ENCODE data around the gene PLLP. TPM values are rescaled to one million over a fixed set of nuclear protein-coding genes. Genes with fewer than 3 reads are reported as not detected.

The PLLP gene
- total and polyA plus RNA-seq, 9 of the 15 experiments (the other 6 are each of a cell fraction or from before 2014, with no cell fraction given) = 0.09 to 0.96 (median 0.27) TPM

DNA sequence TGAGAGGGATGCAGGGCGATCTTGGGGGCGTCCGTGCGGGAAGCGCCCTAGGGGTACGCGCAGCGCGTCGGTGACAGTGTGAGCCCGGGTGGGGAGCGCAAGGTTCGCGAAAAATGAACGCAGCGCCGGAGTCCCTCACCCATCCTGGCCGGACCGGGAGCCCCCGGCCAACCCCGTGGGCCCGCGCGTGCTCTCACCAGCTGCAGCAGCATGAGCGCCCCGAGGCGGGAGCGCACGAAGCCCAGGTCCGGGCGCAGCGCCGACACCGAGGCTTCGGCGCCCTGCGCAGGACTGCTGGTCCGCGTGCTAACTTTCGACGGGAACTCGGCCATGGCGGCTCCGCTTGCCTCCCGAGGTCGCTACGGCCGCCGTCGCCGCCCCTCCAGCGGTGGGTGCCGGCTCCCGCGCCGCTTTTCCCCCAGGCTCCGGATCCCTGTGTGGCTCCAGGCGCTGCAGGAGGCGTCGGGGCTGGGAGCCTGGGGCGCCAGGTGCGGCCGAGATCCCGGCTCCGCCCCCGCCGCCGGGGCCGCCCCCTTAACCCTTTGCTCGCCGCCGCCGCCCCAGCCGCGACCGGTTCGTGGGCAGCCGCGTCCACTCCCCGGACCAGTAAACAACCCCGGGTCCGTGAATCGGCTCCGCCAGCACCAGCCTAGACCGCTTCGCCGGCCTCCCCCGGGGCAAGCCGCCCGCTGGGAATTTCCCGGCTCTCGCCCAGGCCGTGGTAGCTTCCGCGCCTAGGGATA lies at the start of gene PLLP (continued):
- TF ChIP-seq CHD4 (IDR thresholded peaks at IDR 0.05; ENCODE audit: insufficient read depth, insufficient replicate concordance, low read depth, low read length, poor library complexity, severe bottlenecking) = peak; percentile 88
- TF ChIP-seq ARID2 (IDR thresholded peaks at IDR 0.05) = no peak
- TF ChIP-seq FOXM1 (IDR thresholded peaks at IDR 0.05; ENCODE audit: low read depth) = no peak
- peak; percentile 24; the same call in 1 of the 2 replicates for TF ChIP-seq FOXM1 (CRISPR knock-in tag; IDR thresholded peaks at IDR 0.05; ENCODE audit: low read depth)
- TF ChIP-seq, protein P1, sequence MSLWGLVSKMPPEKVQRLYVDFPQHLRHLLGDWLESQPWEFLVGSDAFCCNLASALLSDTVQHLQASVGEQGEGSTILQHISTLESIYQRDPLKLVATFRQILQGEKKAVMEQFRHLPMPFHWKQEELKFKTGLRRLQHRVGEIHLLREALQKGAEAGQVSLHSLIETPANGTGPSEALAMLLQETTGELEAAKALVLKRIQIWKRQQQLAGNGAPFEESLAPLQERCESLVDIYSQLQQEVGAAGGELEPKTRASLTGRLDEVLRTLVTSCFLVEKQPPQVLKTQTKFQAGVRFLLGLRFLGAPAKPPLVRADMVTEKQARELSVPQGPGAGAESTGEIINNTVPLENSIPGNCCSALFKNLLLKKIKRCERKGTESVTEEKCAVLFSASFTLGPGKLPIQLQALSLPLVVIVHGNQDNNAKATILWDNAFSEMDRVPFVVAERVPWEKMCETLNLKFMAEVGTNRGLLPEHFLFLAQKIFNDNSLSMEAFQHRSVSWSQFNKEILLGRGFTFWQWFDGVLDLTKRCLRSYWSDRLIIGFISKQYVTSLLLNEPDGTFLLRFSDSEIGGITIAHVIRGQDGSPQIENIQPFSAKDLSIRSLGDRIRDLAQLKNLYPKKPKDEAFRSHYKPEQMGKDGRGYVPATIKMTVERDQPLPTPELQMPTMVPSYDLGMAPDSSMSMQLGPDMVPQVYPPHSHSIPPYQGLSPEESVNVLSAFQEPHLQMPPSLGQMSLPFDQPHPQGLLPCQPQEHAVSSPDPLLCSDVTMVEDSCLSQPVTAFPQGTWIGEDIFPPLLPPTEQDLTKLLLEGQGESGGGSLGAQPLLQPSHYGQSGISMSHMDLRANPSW (CRISPR knock-in tag; IDR thresholded peaks at IDR 0.05) = no peak
- TF ChIP-seq, protein P2, sequence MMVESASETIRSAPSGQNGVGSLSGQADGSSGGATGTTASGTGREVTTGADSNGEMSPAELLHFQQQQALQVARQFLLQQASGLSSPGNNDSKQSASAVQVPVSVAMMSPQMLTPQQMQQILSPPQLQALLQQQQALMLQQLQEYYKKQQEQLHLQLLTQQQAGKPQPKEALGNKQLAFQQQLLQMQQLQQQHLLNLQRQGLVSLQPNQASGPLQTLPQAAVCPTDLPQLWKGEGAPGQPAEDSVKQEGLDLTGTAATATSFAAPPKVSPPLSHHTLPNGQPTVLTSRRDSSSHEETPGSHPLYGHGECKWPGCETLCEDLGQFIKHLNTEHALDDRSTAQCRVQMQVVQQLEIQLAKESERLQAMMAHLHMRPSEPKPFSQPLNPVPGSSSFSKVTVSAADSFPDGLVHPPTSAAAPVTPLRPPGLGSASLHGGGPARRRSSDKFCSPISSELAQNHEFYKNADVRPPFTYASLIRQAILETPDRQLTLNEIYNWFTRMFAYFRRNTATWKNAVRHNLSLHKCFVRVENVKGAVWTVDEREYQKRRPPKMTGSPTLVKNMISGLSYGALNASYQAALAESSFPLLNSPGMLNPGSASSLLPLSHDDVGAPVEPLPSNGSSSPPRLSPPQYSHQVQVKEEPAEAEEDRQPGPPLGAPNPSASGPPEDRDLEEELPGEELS (CRISPR knock-in tag; IDR thresholded peaks at IDR 0.05; ENCODE audit: borderline replicate concordance) = peak; percentile 84; the same call in 1 of the 2 replicates
- TF ChIP-seq, protein P3, sequence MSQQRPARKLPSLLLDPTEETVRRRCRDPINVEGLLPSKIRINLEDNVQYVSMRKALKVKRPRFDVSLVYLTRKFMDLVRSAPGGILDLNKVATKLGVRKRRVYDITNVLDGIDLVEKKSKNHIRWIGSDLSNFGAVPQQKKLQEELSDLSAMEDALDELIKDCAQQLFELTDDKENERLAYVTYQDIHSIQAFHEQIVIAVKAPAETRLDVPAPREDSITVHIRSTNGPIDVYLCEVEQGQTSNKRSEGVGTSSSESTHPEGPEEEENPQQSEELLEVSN (IDR thresholded peaks at IDR 0.05; ENCODE audit: borderline replicate concordance in 1 of 2, extremely low read depth in 1 of 2, insufficient read depth in 1 of 2, insufficient read length in 1 of 2, low read depth in 1 of 2, low read length in 1 of 2, poor library complexity in 1 of 2, severe bottlenecking in 1 of 2) = peak; percentile 98 to 100
- peak; percentile 97 for TF ChIP-seq NCOA6 (IDR thresholded peaks at IDR 0.05)
- TF ChIP-seq, protein P4, sequence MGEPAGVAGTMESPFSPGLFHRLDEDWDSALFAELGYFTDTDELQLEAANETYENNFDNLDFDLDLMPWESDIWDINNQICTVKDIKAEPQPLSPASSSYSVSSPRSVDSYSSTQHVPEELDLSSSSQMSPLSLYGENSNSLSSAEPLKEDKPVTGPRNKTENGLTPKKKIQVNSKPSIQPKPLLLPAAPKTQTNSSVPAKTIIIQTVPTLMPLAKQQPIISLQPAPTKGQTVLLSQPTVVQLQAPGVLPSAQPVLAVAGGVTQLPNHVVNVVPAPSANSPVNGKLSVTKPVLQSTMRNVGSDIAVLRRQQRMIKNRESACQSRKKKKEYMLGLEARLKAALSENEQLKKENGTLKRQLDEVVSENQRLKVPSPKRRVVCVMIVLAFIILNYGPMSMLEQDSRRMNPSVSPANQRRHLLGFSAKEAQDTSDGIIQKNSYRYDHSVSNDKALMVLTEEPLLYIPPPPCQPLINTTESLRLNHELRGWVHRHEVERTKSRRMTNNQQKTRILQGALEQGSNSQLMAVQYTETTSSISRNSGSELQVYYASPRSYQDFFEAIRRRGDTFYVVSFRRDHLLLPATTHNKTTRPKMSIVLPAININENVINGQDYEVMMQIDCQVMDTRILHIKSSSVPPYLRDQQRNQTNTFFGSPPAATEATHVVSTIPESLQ (CRISPR knock-in tag; IDR thresholded peaks at IDR 0.05) = peak; percentile 92; the same call in 1 of the 2 replicates
- TF ChIP-seq, protein P5, sequence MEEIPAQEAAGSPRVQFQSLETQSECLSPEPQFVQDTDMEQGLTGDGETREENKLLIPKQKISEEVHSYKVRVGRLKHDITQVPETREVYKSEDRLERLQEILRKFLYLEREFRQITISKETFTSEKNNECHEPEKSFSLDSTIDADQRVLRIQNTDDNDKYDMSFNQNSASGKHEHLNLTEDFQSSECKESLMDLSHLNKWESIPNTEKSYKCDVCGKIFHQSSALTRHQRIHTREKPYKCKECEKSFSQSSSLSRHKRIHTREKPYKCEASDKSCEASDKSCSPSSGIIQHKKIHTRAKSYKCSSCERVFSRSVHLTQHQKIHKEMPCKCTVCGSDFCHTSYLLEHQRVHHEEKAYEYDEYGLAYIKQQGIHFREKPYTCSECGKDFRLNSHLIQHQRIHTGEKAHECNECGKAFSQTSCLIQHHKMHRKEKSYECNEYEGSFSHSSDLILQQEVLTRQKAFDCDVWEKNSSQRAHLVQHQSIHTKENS (CRISPR knock-in tag; IDR thresholded peaks at IDR 0.05) = no peak
- no peak for TF ChIP-seq XRCC4 (IDR thresholded peaks at IDR 0.05; ENCODE audit: extremely low read depth, insufficient read depth, insufficient read length)
- TF ChIP-seq, protein P6, sequence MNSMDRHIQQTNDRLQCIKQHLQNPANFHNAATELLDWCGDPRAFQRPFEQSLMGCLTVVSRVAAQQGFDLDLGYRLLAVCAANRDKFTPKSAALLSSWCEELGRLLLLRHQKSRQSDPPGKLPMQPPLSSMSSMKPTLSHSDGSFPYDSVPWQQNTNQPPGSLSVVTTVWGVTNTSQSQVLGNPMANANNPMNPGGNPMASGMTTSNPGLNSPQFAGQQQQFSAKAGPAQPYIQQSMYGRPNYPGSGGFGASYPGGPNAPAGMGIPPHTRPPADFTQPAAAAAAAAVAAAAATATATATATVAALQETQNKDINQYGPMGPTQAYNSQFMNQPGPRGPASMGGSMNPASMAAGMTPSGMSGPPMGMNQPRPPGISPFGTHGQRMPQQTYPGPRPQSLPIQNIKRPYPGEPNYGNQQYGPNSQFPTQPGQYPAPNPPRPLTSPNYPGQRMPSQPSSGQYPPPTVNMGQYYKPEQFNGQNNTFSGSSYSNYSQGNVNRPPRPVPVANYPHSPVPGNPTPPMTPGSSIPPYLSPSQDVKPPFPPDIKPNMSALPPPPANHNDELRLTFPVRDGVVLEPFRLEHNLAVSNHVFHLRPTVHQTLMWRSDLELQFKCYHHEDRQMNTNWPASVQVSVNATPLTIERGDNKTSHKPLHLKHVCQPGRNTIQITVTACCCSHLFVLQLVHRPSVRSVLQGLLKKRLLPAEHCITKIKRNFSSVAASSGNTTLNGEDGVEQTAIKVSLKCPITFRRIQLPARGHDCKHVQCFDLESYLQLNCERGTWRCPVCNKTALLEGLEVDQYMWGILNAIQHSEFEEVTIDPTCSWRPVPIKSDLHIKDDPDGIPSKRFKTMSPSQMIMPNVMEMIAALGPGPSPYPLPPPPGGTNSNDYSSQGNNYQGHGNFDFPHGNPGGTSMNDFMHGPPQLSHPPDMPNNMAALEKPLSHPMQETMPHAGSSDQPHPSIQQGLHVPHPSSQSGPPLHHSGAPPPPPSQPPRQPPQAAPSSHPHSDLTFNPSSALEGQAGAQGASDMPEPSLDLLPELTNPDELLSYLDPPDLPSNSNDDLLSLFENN (IDR thresholded peaks at IDR 0.05; ENCODE audit: low read depth in 2 of 2, low read length in 2 of 2) = no peak

All from K562 (cell line).